K562 treated with DMSO at 1 percent for 4 hours (cell line): Measurements from ENCODE around the gene PTPRN. TPM values are rescaled to one million over a fixed set of nuclear protein-coding genes. Genes with fewer than 3 reads are reported as not detected.

Source experiments
- total RNA-seq: library from RNA; unstranded; fragments of 300-600 nt; gene quantifications from 2 replicates; pipeline ENCODE4 v1.2.3, GENCODE V29; 2022; ENCODE audit not compliant: insufficient read depth

Gene PTPRN
- total RNA-seq = 0.53 and 2.8 TPM in 2 replicates

GRCh38 chr2:219309278-219309677 is at the start of gene PTPRN:
PTPRN (minus strand) TSS chr2:219309401; CDS start chr2:219309332, 69 bp downstream.

GRCh38 chr2:219332542-219332941 is 23.3 kb upstream of the PTPRN start, which contains the start of gene RESP18:
RESP18 (minus strand) TSS chr2:219332744.

GRCh38 chr2:219279151-219279915 is 29.9 kb downstream of the PTPRN start, which contains the start of gene DNAJB2:
DNAJB2 (plus strand) TSS chr2:219279366; CDS start chr2:219279834, 468 bp downstream.

GRCh38 chr2:219253753-219254589 is 55.2 kb downstream of the PTPRN start, which contains the start of gene TUBA4A:
TUBA4A (minus strand) TSS chr2:219253918; CDS start chr2:219253858, 60 bp downstream.

GRCh38 chr2:219252900-219253752 is 56.1 kb downstream of the PTPRN start, which contains the start of gene TUBA4B:
TUBA4B (plus strand) TSS chr2:219253243; CDS start chr2:219253408, 165 bp downstream.

GRCh38 chr2:219245148-219245898 is 63.9 kb downstream of the PTPRN start, which contains the start of the genes GLB1L and STK16:
GLB1L (minus strand) TSS chr2:219245444; CDS start chr2:219243573, 1,871 bp downstream.
STK16 (plus strand) TSS chr2:219245479; CDS start chr2:219246000, 521 bp downstream.

Other genes with a start within 250 kb of the PTPRN start
- not detected in 2 replicates for gene IHH, start 248.5 kb downstream of the PTPRN start, total RNA-seq
- gene NHEJ1, start 148.6 kb downstream of the PTPRN start, total RNA-seq = 8.9 and 10.1 TPM in 2 replicates
- not detected in 2 replicates for gene SLC23A3, start 139.4 kb downstream of the PTPRN start, total RNA-seq
- gene CNPPD1, start 132.5 kb downstream of the PTPRN start, total RNA-seq = 48.8 and 50.1 TPM in 2 replicates
- 22.5 and 26.1 TPM in 2 replicates for gene RETREG2, start 131.1 kb downstream of the PTPRN start, total RNA-seq
- gene ZFAND2B, start 102.6 kb downstream of the PTPRN start, total RNA-seq = 33.3 and 35.6 TPM in 2 replicates
- gene ABCB6, start 90.4 kb downstream of the PTPRN start, total RNA-seq = 17.4 and 17.7 TPM in 2 replicates
- 28.0 and 42.6 TPM in 2 replicates for gene ATG9A, start 79.8 kb downstream of the PTPRN start, total RNA-seq
- gene ANKZF1, start 79.6 kb downstream of the PTPRN start, total RNA-seq = 24.8 and 29.7 TPM in 2 replicates
- 2.2 and 4.3 TPM in 2 replicates for gene GLB1L, start 64.0 kb downstream of the PTPRN start, total RNA-seq
- 17.2 and 19.3 TPM in 2 replicates for gene STK16, start 63.9 kb downstream of the PTPRN start, total RNA-seq
- not detected in 2 replicates for gene TUBA4B, start 56.2 kb downstream of the PTPRN start, total RNA-seq
- 57.6 and 69.6 TPM in 2 replicates for gene TUBA4A, start 55.5 kb downstream of the PTPRN start, total RNA-seq
- 21.9 and 24.5 TPM in 2 replicates for gene DNAJB2, start 30.0 kb downstream of the PTPRN start, total RNA-seq
- gene RESP18, start 23.3 kb upstream of the PTPRN start, total RNA-seq = not detected in 2 replicates
- gene DNPEP, start 78.5 kb upstream of the PTPRN start, total RNA-seq = 53.4 and 54.1 TPM in 2 replicates
- 23.8 and 34.9 TPM in 2 replicates for gene DES, start 109.0 kb upstream of the PTPRN start, total RNA-seq
- 6.2 and 10.7 TPM in 2 replicates for gene SPEG, start 125.4 kb upstream of the PTPRN start, total RNA-seq
- gene GMPPA, start 189.5 kb upstream of the PTPRN start, total RNA-seq = 133 and 151 TPM in 2 replicates
- 3.4 and 4.8 TPM in 2 replicates for gene ASIC4, start 205.1 kb upstream of the PTPRN start, total RNA-seq
- gene CHPF, start 234.4 kb upstream of the PTPRN start, total RNA-seq = 56.2 and 57.4 TPM in 2 replicates
- gene TMEM198, start 234.6 kb upstream of the PTPRN start, total RNA-seq = 1.5 TPM in 1 of 2 replicates, not detected in the other